Stomach (tissue), 9 donors: ENCODE measurements around the gene NFIC. TPM values are rescaled to one million over a fixed set of nuclear protein-coding genes. Genes with fewer than 3 reads are reported as not detected.
"Not testable (repeated sequence)": the region's sequence is repeated elsewhere in the genome, so short reads cannot be mapped to it uniquely, and the experiment has no call there.

ENCODE experiments used
- DNase-seq, 2 donors: peaks; one replicate each; pipeline versions ENCODE4 v3.0.0 to v3.0.0-alpha.2; 2013 to 2019
- H3K27ac ChIP-seq, 5 donors: fragments of 200-600 bp in 4 of 5; sonication (generic) in 4 of 5; one replicate each; pipeline ENCODE4 v1.5.1; 2013 to 2019; ENCODE audit warnings: mild to moderate bottlenecking in 1 of 5, moderate library complexity in 1 of 5
- H3K27me3 ChIP-seq, 3 donors: fragments of 200-600 bp; sonication (generic); one replicate each; pipeline ENCODE4 v1.5.1; 2017 to 2019; ENCODE audit warnings: mixed run types in 1 of 3
- H3K36me3 ChIP-seq, 4 donors: fragments of 200-600 bp; sonication (generic); 1 replicate in 3 of 4; 2 replicates in 1 of 4; pipeline ENCODE4 v1.5.1; 2016 to 2019
- H3K4me1 ChIP-seq, 4 donors: fragments of 200-600 bp; sonication (generic); one replicate each; pipeline ENCODE4 v1.5.1; 2016 to 2019
- H3K4me3 ChIP-seq, 4 donors: fragments of 200-600 bp; sonication (generic) in 3 of 4; one replicate each; pipeline ENCODE4 v1.5.1; 2016 to 2019; ENCODE audit warnings: mild to moderate bottlenecking in 1 of 4
- H3K9me3 ChIP-seq, 4 donors: fragments of 200-600 bp; sonication (generic); one replicate each; pipeline ENCODE4 v1.5.1; 2016 to 2019
- EP300 ChIP-seq: sonication (generic); formaldehyde crosslinking; IDR thresholded peaks from one replicate; pipeline ENCODE4 v1.6.1; 2017; ENCODE audit warnings: antibody characterized with exemption
- POLR2A ChIP-seq, 4 donors: fragments of 450-650 bp; IDR thresholded peaks; one replicate each; pipeline ENCODE4 v1.6.1; 2016; ENCODE audit warnings: antibody characterized with exemption in 4 of 4, control low read depth in 2 of 4, mild to moderate bottlenecking in 1 of 4, moderate library complexity in 1 of 4
- POLR2AphosphoS5 ChIP-seq, 3 donors: sonication (generic); formaldehyde crosslinking; IDR thresholded peaks; one replicate each; pipeline ENCODE4 v1.6.1; 2016; ENCODE audit warnings: antibody characterized with exemption in 3 of 3
- WGBS, 5 donors: extraction: QIAGEN DNeasy Blood & Tissue Kit in 3 of 5; methylation state at CpG; one replicate each; pipeline versions ENCODE4 v1.1.5 to v1.1.7; 2013 to 2018; 5-methylcytosine and 5-hydroxymethylcytosine counted together
- intact Hi-C: fragments of 100-400 bp; cut with DNase I; formaldehyde crosslinking; loops from one replicate; pipeline ENCODE4 v1.15.1; 2023; ENCODE audit warnings: low total_unique reads
- polyA plus RNA-seq, 3 donors: library from polyadenylated mRNA; stranded (reverse); fragments of 200-250 nt; gene quantifications; one replicate each; pipeline ENCODE4 v1.2.3, GENCODE V29; 2013
- total RNA-seq, 5 donors: library from RNA; depleted of rRNA; stranded (reverse); fragments of >200 nt; gene quantifications; one replicate each; pipeline versions ENCODE4 v1.1.0 to v1.2.3, GENCODE V29; 2014 to 2016
- TF ChIP-seq, protein P1 (sequence below), 7 experiments: fragments of 450-650 bp in 4 of 7; fragments of 200-600 bp in 3 of 7; sonication (generic) in 3 of 7; IDR thresholded peaks; one replicate each; pipeline ENCODE4 v1.5.1; 2016 to 2019; ENCODE audit warnings: antibody characterized with exemption in 7 of 7, control low read depth in 2 of 7, mild to moderate bottlenecking in 1 of 7
- donor health status: healthy with polysubstance abuse.
- donor health status: Bipolar disorder and iron deficiency.
- donor health status: healthy.

The NFIC gene
- total and polyA plus RNA-seq, 8 donors, result 16.7 to 251 (median 47.8) TPM

DNA sequence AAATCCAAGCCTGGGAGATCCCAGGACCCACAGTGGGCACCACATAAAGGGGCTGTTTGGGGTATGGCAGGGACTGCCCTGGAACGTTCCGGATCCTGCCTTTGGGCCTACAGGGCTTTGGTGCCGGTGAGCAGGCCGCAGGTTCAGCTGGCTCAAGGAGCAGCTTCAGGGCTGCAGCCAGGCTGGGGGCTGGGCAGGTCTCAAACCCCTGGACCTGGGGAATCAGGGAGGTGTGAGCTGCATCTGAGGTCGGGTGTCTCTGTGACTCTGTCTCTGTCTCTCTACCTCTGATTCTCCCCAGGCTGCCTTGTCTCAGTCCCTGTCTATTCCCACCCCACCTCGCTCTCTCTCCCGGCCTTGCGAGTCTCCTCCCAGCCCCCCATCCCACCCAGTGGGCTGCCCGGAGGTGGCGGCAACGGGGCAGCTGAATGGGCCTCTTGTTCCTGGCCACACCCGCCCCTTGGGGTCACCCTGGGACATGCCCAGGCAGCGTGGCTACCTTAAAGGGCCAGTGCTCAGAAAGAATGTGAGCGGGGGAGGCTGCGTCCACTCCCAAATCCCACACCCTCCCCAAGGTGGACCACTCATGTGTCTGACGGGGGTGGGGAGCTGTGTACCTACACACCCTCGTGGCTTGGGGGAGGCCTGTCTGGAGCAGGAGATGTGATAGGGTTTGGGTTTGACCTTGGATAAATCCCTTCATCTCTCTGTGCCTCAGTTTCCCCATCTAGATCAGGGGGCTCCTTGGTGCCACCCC lies 31.1 kb downstream of the NFIC start:
- peaks cover 61 to 87% (median 75%) of the 10 kb centered on the region in 4 donors for H3K4me1 ChIP-seq
- 22 to 33% (median 23%) methylated on average over 12 to 17 of the region's 17 CpGs for WGBS, 5 donors
- H3K27me3 ChIP-seq, result no peaks in the 10 kb centered on the region
- peak overlapping the region; percentile 0 to 48 (median 26) for H3K4me3 ChIP-seq
- peak overlapping the region; percentile 85 to 100 (median 98) for H3K27ac ChIP-seq
- peaks cover 0 to 39% (median 31%) of the 10 kb centered on the region in 4 donors for H3K36me3 ChIP-seq
- DNase-seq, result peak; percentile 63 to 66
- H3K9me3 ChIP-seq, result no peaks in the 10 kb centered on the region
- intact Hi-C loops, result no loop called here
- TF ChIP-seq POLR2AphosphoS5 (IDR thresholded peaks at IDR 0.05) (no peak), POLR2A (IDR thresholded peaks at IDR 0.05) (no peak), EP300 (no peak)
- TF ChIP-seq, protein P1, sequence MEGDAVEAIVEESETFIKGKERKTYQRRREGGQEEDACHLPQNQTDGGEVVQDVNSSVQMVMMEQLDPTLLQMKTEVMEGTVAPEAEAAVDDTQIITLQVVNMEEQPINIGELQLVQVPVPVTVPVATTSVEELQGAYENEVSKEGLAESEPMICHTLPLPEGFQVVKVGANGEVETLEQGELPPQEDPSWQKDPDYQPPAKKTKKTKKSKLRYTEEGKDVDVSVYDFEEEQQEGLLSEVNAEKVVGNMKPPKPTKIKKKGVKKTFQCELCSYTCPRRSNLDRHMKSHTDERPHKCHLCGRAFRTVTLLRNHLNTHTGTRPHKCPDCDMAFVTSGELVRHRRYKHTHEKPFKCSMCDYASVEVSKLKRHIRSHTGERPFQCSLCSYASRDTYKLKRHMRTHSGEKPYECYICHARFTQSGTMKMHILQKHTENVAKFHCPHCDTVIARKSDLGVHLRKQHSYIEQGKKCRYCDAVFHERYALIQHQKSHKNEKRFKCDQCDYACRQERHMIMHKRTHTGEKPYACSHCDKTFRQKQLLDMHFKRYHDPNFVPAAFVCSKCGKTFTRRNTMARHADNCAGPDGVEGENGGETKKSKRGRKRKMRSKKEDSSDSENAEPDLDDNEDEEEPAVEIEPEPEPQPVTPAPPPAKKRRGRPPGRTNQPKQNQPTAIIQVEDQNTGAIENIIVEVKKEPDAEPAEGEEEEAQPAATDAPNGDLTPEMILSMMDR (IDR thresholded peaks at IDR 0.05), result no peak

- 29 to 46% (median 39%) methylated on average over 15 to 31 of the region's 31 CpGs for WGBS, 5 donors
- DNase-seq, result peak; percentile 83 to 85
- Histone ChIP-seq H3K36me3 (peaks cover 0 to 32% (median 26%) of the 10 kb centered on the region in 4 donors), H3K4me3 (peak overlapping the region; percentile 19 to 48 (median 30)), H3K27me3 (no peaks in the 10 kb centered on the region), H3K4me1 (peaks cover 67 to 93% (median 82%) of the 10 kb centered on the region in 4 donors), H3K27ac (peak overlapping the region; percentile 85 to 100 (median 98)), H3K9me3 (no peaks in the 10 kb centered on the region)
- TF ChIP-seq, protein P1 (IDR thresholded peaks at IDR 0.05), result no peak
- TF ChIP-seq EP300 (peak; percentile 53), POLR2AphosphoS5 (IDR thresholded peaks at IDR 0.05) (peak; percentile 82 to 88 (median 85))
- intact Hi-C loops, result no loop called here
Measured at GRCh38 chr19:3398114-3398899, 31.9 kb downstream of the NFIC start.

GRCh38 chr19:3398900-3399278 lies 32.5 kb downstream of the NFIC start:
- Histone ChIP-seq H3K4me1 (peaks cover 73 to 94% (median 85%) of the 10 kb centered on the region in 4 donors), H3K27ac (peak overlapping the region; percentile 85 to 100 (median 98)), H3K4me3 (peak overlapping the region; percentile 19 to 48 (median 30)), H3K36me3 (peaks cover 0 to 32% (median 23%) of the 10 kb centered on the region in 4 donors), H3K9me3 (no peaks in the 10 kb centered on the region), H3K27me3 (no peaks in the 10 kb centered on the region)
- TF ChIP-seq, protein P1 (IDR thresholded peaks at IDR 0.05), result no peak
- no peak for TF ChIP-seq EP300
- TF ChIP-seq POLR2A (IDR thresholded peaks at IDR 0.05), result no peak
- no peak for TF ChIP-seq POLR2AphosphoS5 (IDR thresholded peaks at IDR 0.05)
- intact Hi-C loops, result no loop called here
- DNase-seq, result no peak
- 35 to 55% (median 39%) methylated on average over 8 to 10 of the region's 10 CpGs for WGBS, 5 donors

DNA sequence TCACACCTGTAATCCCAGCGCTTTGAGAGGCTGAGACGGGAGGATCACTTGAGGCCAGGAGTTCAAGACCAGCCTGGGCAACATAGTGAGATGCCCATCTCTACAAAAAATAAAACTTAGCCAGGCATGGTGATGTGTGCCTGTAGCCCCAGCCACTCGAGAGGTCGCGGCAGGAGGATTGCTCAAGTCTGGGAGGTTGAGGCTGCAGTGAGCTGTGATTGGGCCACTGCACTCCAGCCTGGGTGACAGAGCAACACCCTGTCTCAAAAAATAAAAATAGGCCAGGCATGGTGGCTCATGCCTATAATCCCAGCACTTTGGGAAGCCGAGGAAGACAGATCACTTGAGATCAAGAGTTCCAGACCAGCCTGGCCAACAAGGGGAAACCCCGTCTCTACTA lies 32.9 kb downstream of the NFIC start:
- not testable (repeated sequence) for H3K9me3 ChIP-seq
- WGBS, 5 donors, result 75 to 85% (median 82%) methylated on average over 7 of the region's 7 CpGs

More for the DNA sequence above, 32.9 kb downstream of the NFIC start:
- DNase-seq, intact Hi-C loops, H3K27me3 ChIP-seq: not testable (repeated sequence)
- Histone ChIP-seq H3K4me1 (peaks cover 76 to 93% (median 87%) of the 10 kb centered on the region in 4 donors), H3K4me3 (peak overlapping the region in 1 of 4 donors; percentile 48), H3K27ac (peak overlapping the region; percentile 85 to 100 (median 98)), H3K36me3 (peaks cover 0 to 28% (median 19%) of the 10 kb centered on the region in 4 donors)
